Measurements from ENCODE around the gene NUDT16L1. TPM values are rescaled to one million over a fixed set of nuclear protein-coding genes. Genes with fewer than 3 reads are reported as not detected.
A peak's percentile ranks its signal among the peaks of the same experiment; 100 is the strongest.

Gene NUDT16L1
- total and polyA plus RNA-seq, 4 donors: 11.1 to 28.3 (median 20.7) TPM

DNA sequence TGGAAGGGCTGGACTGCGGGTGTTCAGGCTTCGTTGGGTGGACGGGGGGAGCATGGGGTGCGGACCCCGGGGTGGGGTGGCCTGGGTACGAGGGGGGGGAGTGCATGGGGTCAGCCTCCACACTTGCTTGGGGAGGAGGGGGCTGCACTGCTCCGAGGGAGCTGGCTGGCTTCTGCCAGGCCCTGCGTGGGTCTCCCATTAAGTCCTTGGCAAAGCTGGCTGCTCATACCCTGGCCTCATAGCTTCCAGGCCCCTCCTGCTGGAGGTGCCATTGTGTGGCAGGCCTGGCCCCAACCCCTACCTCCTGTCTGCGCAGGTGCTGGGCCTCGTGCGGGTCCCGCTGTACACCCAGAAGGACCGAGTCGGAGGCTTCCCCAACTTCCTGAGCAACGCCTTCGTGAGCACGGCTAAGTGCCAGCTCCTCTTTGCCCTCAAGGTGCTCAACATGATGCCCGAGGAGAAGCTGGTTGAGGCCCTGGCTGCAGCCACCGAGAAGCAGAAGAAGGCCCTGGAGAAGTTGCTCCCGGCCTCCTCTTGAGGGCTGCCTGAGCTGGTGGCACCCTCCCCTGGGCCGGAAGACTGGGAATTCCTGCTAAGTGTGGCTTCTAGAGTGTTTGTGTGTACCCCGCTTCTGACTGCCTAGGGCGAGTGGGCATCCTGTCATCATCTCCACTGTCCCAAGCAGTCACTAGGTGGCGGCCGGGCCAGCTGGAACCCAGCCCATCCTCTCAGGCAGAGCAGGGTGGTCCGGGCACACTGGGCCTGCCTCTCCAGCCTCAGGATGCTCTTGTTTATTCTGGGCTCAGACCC is 1.5 kb downstream of the NUDT16L1 start:
- H3K36me3 ChIP-seq (ENCODE audit: control insufficient read depth in 1 of 2, insufficient read depth in 2 of 2, low read length in 1 of 2): peaks cover 0 to 5% of the 10 kb centered on the region in 2 donors
- no peaks in the 10 kb centered on the region for H3K9me3 ChIP-seq (ENCODE audit: control insufficient read depth, low read length)
- 29 to 30% methylated on average over 26 of the region's 26 CpGs for WGBS, 2 donors
- intact Hi-C loops (cut with DNase I): loop anchor here (5.0 kb wide), 3 partner anchors 78 to 262 kb away; partner anchors contain the start of genes SEC14L5 (in 1 of the 2) and UBALD1 (in 1 of the 2)
- H3K27ac ChIP-seq (ENCODE audit: low read depth in 1 of 2, low read length in 2 of 2): peak overlapping the region in 1 of 2 donors; percentile 1
- no peaks in the 10 kb centered on the region for H3K4me1 ChIP-seq (ENCODE audit: control insufficient read depth in 1 of 2, insufficient read depth in 2 of 2, low read length in 2 of 2)
- no peak for ATAC-seq (ENCODE audit: low FRiP score)
- no peak overlapping the region for H3K4me3 ChIP-seq (ENCODE audit: low read length in 2 of 2)
- no peaks in the 10 kb centered on the region for H3K27me3 ChIP-seq (ENCODE audit: control insufficient read depth in 1 of 2, insufficient read depth in 2 of 2, low read length in 1 of 2)
- DNase-seq: peak; percentile 49 to 83

GRCh38 chr16:4695473-4696171 is 2.3 kb downstream of the NUDT16L1 start:
- intact Hi-C loops (cut with DNase I): no loop called here

DNA sequence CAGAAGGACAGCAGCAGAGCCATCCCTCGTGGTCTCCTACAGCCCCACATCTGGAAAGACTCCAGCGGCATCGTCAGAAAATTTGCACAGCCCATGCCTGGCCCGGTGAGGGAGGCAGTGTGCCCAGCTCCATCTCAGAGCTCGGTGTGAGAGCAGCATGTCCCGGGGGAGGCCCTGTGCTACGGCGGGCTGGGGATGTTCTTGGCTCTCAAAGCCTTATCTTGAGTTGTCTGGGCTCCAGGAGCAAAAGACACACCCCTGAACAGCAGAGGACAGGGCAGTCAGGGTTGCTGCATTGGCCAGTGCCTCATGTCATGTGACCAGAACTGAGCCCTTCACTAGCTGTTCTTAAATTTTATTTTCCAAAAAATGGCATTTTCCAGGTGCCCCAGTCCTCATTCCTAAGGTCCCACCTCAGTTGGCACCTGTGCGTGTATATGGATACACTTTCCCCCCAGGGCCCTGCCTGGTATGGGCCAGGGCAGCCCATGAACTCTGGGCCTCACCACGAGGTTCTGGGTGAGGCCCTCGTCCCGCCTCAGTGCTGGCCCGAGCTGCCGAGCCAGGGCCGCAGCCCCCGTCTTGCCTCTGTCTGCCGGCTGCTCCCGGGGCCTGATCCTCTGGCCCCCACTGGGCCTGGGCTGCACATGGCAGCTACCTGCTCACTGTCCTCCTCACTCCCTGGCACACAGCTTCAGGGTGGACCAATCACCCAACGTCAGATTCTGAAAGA is 3.0 kb downstream of the NUDT16L1 start:
- intact Hi-C loops (cut with DNase I): no loop called here
- Histone ChIP-seq H3K36me3 (ENCODE audit: control insufficient read depth in 1 of 2, insufficient read depth in 2 of 2, low read length in 1 of 2) (peaks cover 0 to 9% of the 10 kb centered on the region in 2 donors), H3K4me1 (ENCODE audit: control insufficient read depth in 1 of 2, insufficient read depth in 2 of 2, low read length in 2 of 2) (no peaks in the 10 kb centered on the region), H3K4me3 (ENCODE audit: low read length in 2 of 2) (no peak overlapping the region), H3K27ac (ENCODE audit: low read depth in 1 of 2, low read length in 2 of 2) (no peak overlapping the region), H3K27me3 (ENCODE audit: control insufficient read depth in 1 of 2, insufficient read depth in 2 of 2, low read length in 1 of 2) (no peaks in the 10 kb centered on the region), H3K9me3 (ENCODE audit: control insufficient read depth, low read length) (no peaks in the 10 kb centered on the region)
- DNase-seq (peak in 1 of 2 donors; percentile 77), ATAC-seq (ENCODE audit: low FRiP score) (no peak)
- 27 to 30% methylated on average over 19 of the region's 19 CpGs for WGBS, 2 donors

More at GRCh38 chr16:4695473-4696171, 2.3 kb downstream of the NUDT16L1 start:
- H3K9me3 ChIP-seq (ENCODE audit: control insufficient read depth, low read length): no peaks in the 10 kb centered on the region
- peaks cover 0 to 9% of the 10 kb centered on the region in 2 donors for H3K36me3 ChIP-seq (ENCODE audit: control insufficient read depth in 1 of 2, insufficient read depth in 2 of 2, low read length in 1 of 2)
- peak overlapping the region in 1 of 2 donors; percentile 3 for H3K27ac ChIP-seq (ENCODE audit: low read depth in 1 of 2, low read length in 2 of 2)
- WGBS, 2 donors: 33 to 34% methylated on average over 12 of the region's 12 CpGs
- ATAC-seq (ENCODE audit: low FRiP score) (no peak), DNase-seq (no peak)
- no peaks in the 10 kb centered on the region for H3K4me1 ChIP-seq (ENCODE audit: control insufficient read depth in 1 of 2, insufficient read depth in 2 of 2, low read length in 2 of 2)
- no peaks in the 10 kb centered on the region for H3K27me3 ChIP-seq (ENCODE audit: control insufficient read depth in 1 of 2, insufficient read depth in 2 of 2, low read length in 1 of 2)
- no peak overlapping the region for H3K4me3 ChIP-seq (ENCODE audit: low read length in 2 of 2)

- Histone ChIP-seq H3K27ac (ENCODE audit: low read depth in 1 of 2, low read length in 2 of 2) (no peak overlapping the region), H3K4me3 (ENCODE audit: low read length in 2 of 2) (no peak overlapping the region), H3K9me3 (ENCODE audit: control insufficient read depth, low read length) (no peaks in the 10 kb centered on the region), H3K36me3 (ENCODE audit: control insufficient read depth in 1 of 2, insufficient read depth in 2 of 2, low read length in 1 of 2) (peaks cover 0 to 10% of the 10 kb centered on the region in 2 donors), H3K27me3 (ENCODE audit: control insufficient read depth in 1 of 2, insufficient read depth in 2 of 2, low read length in 1 of 2) (no peaks in the 10 kb centered on the region), H3K4me1 (ENCODE audit: control insufficient read depth in 1 of 2, insufficient read depth in 2 of 2, low read length in 2 of 2) (no peaks in the 10 kb centered on the region)
- WGBS, 2 donors: 78 to 80% methylated on average over 33 of the region's 33 CpGs
- intact Hi-C loops (cut with DNase I): no loop called here
- ATAC-seq (ENCODE audit: low FRiP score) (no peak), DNase-seq (peak in 1 of 2 donors; percentile 75)
Observed at GRCh38 chr16:4696905-4697847, 3.8 kb downstream of the NUDT16L1 start.

DNA sequence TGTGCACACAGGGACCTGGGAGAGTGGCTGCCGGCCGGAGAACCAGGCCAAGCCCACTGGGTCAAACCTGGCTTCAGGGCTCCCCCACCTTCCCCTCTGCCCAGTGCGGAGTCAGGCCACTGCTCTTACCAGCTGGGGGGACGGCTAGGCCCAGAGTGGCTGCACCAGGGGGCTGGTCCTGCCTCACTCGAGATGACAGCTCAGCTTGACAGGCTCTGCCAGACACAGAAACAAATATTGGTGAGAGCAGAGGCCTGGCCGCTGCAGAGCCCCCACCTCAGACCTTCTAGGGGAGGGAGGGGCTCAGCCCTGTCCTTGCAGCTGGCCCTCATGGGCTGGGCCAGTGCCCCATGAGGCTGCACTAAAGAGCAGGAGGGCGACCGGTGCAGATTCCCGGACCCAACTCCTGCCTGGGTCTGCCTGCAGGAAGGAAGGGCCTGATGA is 4.5 kb downstream of the NUDT16L1 start:
- DNase-seq: peak in 1 of 2 donors; percentile 24
- intact Hi-C loops (cut with DNase I): no loop called here
- no peaks in the 10 kb centered on the region for H3K9me3 ChIP-seq (ENCODE audit: control insufficient read depth, low read length)
- no peaks in the 10 kb centered on the region for H3K4me1 ChIP-seq (ENCODE audit: control insufficient read depth in 1 of 2, insufficient read depth in 2 of 2, low read length in 2 of 2)
- ATAC-seq (ENCODE audit: low FRiP score): no peak
- no peak overlapping the region for H3K27ac ChIP-seq (ENCODE audit: low read depth in 1 of 2, low read length in 2 of 2)
- H3K4me3 ChIP-seq (ENCODE audit: low read length in 2 of 2): no peak overlapping the region
- H3K36me3 ChIP-seq (ENCODE audit: control insufficient read depth in 1 of 2, insufficient read depth in 2 of 2, low read length in 1 of 2): peaks cover 0 to 13% of the 10 kb centered on the region in 2 donors
- 78 to 85% methylated on average over 9 of the region's 9 CpGs for WGBS, 2 donors
- H3K27me3 ChIP-seq (ENCODE audit: control insufficient read depth in 1 of 2, insufficient read depth in 2 of 2, low read length in 1 of 2): no peaks in the 10 kb centered on the region

DNA sequence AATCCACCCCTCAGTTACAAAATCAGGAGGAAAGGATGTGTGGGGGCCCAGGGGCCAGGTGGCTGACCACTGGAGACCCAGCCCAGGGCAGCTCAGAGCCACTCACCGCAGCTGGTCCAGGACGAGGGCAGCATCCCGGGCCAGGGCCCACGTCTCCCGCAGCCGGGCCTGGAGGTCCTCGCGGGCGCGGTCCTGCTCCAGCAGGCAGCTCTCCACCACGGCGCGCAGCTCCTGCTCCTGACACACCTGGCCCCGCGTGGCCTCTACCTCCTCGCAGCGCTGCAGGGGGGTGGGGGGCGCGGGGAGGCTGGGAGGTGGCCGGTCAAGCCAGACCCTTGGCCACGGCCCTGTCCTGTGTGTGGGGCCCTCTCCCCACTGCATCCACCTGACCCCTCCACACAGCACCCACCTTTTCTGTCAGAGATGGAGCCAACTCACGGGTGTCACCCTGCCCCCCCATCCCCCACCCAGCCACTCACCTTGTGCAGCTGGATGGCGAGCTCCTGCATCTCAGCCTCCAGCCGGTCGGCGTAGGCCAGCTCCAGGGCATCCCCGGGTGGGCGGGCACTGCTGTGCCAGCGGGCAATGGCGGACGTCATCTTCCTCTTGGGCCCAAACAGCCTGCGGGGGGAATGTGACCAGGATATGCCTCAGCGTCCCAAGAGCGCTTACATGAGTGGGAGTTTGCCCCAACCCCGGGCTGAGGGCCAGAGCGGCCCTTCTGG is 5.1 kb downstream of the NUDT16L1 start:
- Histone ChIP-seq H3K9me3 (ENCODE audit: control insufficient read depth, low read length) (no peaks in the 10 kb centered on the region), H3K4me1 (ENCODE audit: control insufficient read depth in 1 of 2, insufficient read depth in 2 of 2, low read length in 2 of 2) (no peaks in the 10 kb centered on the region), H3K27me3 (ENCODE audit: control insufficient read depth in 1 of 2, insufficient read depth in 2 of 2, low read length in 1 of 2) (no peaks in the 10 kb centered on the region), H3K4me3 (ENCODE audit: low read length in 2 of 2) (no peak overlapping the region), H3K36me3 (ENCODE audit: control insufficient read depth in 1 of 2, insufficient read depth in 2 of 2, low read length in 1 of 2) (peaks cover 0 to 13% of the 10 kb centered on the region in 2 donors), H3K27ac (ENCODE audit: low read depth in 1 of 2, low read length in 2 of 2) (no peak overlapping the region)
- intact Hi-C loops (cut with DNase I): no loop called here
- ATAC-seq (ENCODE audit: low FRiP score) (no peak), DNase-seq (no peak)
- WGBS, 2 donors: 90 to 91% methylated on average over 22 to 36 of the region's 36 CpGs

DNA sequence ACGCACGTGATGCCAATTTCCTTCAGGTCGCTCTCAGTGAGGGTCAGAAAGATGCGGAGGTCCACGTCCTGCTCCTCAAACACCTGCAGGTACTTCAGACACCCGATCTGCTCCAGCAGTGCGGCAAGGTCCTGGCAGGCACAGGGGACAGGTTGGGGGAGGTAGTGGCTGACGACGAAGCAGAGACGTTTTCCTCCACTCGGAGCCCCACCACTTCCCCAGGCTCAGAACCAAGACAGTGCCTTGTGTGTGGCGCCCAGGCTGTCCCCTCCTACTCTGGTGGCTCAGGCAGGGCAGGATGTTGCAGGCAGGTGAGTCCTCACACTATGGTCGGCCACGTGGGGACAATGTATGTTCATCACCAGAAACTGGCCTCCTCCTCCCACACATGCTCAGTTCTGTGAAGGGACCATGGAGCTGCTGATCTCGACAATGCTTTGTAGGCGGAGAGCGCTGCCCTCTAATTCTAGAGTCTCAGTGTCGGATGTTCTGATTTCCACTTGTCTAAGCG is 5.7 kb downstream of the NUDT16L1 start:
- WGBS, 2 donors: 87 to 89% methylated on average over 19 of the region's 19 CpGs
- Histone ChIP-seq H3K36me3 (ENCODE audit: control insufficient read depth in 1 of 2, insufficient read depth in 2 of 2, low read length in 1 of 2) (peaks cover 0 to 15% of the 10 kb centered on the region in 2 donors), H3K9me3 (ENCODE audit: control insufficient read depth, low read length) (no peaks in the 10 kb centered on the region), H3K27me3 (ENCODE audit: control insufficient read depth in 1 of 2, insufficient read depth in 2 of 2, low read length in 1 of 2) (no peaks in the 10 kb centered on the region), H3K4me1 (ENCODE audit: control insufficient read depth in 1 of 2, insufficient read depth in 2 of 2, low read length in 2 of 2) (no peaks in the 10 kb centered on the region), H3K27ac (ENCODE audit: low read depth in 1 of 2, low read length in 2 of 2) (no peak overlapping the region), H3K4me3 (ENCODE audit: low read length in 2 of 2) (no peak overlapping the region)
- no peak for ATAC-seq (ENCODE audit: low FRiP score)
- intact Hi-C loops (cut with DNase I): no loop called here
- peak in 1 of 2 donors; percentile 62 for DNase-seq
